ENCODE data around the gene DLL4.
"Not testable (repeated sequence)": the region's sequence is repeated elsewhere in the genome, so short reads cannot be mapped to it uniquely, and the experiment has no call there.

DLL4 gene

DNA sequence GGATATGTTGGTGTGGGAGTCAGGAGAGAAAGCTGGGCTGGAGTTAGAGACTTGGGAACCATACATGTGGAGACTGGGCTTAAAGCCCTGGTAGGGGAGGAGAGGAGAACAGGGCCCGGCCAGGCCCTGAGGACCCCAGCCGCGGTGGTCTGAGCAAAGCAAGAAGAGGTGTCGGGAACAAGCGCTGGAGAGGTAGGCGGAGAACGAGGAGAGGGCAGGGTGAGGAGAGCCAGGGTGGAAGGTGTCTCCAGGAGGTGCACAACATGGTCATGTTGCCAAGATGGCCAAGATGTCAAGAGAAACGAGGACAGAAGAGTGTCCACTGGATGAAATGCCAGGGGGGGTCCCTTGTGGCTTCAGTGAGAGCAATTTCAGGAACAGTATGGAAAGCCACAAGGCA lies 29.6 kb downstream of the DLL4 start:
- no peak for DNase-seq (ENCODE audit: low read depth)

DNA sequence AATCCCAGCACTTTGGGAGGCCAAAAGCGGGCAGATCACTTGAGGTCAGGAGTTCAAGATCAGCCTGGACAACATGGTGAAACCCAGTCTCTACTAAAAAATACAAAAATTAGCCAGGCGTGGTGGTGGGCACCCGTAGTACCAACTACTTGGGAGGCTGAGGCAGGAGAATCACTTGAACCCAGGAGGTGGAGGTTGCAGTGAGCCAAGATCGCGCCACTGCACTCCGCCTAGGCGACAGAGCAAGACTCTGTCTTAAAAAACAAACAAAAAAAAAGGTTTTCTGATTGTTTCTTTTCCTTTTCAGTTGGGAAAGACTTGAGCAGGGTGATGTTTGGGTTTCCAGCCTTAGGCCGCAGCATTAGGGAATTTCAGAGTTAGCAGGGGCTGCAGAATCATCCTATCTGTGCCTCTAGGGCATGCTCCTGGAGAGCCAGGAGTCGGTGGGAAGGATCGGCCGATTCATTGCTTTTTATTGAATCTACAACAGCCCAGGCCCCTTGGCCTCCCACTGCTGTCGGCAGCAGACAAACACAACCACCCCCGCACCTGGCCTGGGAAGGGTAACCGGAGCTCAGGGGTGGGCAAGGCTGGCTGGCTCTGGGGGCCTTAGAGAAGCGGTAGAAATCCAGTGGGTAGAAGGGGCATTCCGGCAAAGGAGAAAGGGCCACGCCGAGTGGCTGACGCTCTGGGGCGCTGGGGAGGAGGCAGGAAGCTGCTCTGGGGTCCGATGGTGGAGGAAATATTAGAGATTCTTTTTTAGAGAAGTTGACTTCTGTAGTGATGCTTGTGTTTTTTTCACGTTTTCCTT lies 30.4 kb downstream of the DLL4 start:
- no peak for DNase-seq (ENCODE audit: low read depth)

DNA sequence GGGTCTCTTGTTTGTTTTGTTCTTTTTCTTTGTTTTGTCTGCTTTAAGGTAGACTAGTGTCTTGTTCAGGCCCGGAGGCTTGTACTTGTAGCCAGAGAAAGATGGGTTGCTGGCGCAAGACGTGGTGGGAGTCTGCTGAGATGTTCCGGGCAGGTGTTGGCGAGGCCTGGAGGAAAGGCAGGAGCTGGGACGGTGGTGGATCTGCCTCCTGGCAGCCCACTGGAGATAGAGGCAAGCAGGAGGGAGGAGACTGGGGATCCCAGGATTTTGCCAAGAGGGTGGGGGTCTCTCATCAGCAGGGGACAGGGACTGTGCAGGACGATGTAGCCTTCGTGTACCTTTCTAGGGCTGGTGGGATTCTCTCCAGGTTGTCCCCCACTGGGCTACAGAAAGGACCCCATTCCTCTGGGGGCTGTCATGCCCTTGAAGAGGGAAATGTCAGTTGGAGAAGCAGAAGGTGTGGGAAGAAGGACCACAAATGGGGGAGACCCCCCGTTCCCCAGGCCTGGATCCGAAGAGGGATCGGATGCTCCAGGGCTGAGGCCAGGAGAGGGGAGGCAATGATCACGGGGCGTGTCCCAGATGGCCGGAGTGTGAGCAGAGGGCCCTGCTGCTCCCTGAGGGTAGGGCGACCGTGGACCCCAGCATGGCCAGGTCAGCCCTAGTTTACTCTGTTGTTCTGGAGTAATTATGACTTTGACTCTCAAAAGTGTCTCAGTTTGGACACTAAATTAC lies 31.2 kb downstream of the DLL4 start:
- DNase-seq (ENCODE audit: low read depth), result no peak

DNA sequence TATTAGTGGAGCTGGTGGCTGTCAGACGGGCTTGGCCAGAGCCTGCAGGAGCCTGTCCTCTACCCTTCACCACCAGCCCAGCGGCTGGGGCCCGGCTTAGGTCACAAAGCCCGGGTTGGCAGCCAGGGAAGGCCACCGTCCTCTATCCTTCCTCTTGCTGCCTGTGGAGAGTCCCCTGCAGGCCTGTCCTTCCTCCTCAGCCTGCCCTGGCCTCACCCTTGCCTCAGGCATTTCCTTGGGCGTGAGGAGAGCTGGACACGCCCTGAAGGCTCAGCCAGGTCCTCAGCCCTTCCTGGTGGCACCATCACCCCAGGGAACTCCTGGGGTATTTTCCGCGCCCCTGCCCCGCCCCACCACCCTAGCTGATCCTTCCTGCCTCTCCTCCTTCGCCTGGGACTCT lies 31.8 kb downstream of the DLL4 start:
- DNase-seq (ENCODE audit: low read depth), result no peak

DNA sequence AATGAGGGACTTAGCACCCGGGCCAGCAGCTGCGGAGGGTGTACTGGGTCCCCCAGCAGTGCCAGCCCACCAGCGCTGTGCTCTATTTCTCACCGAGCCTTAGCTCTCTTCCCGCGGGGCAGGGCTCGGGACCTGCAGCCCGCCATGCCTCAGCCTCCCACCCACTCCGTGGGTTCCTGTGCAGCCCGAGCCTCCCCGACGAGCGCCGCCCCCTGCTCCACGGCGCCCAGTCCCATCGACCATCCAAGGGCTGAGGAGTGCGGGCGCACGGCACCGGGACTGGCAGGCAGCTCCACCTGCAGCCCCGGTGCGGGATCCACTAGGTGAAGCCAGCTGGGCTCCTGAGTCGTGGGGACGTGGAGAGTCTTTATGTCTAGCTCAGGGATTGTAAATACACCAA lies 32.6 kb downstream of the DLL4 start:
- DNase-seq (ENCODE audit: low read depth), result not testable (repeated sequence)

DNA sequence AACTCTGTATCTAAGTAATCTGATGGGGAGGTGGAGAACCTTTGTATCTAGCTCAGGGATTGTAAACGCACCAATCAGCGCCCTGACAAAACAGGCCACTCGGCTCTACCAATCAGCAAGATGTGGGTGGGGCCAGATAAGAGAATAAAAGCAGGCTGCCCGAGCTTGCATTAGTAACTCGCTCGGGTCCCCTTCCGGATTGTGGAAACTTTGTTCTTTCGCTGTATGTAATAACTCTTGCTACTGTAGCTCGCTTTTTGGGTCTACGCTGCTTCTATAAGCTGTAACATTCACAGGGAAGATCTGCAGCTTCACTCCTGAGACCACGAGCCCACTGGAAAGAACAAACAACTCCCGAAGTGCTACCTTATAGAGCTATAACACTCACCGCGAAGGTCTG lies 33.2 kb downstream of the DLL4 start:
- DNase-seq (ENCODE audit: low read depth), result not testable (repeated sequence)

DNA sequence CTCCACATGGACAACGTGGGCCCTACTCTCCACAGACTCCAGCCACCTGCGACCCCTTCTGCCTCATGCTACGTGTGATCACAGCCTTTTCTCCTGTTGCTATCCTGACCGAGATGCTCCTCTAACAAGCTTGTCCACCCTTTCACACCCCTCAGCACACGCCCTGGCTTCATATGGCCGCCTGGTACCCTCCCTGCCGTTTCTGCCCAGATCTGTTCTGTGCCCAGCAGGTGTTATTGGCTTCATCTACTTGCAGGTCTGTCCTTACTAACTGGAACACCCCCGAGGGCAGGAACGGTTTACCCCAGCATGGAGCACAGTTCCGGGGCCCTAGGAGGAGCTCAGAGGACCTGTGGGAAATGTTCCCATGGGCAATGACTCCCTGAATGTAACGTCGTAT lies 34.1 kb downstream of the DLL4 start:
- DNase-seq (ENCODE audit: low read depth), result no peak

DNA sequence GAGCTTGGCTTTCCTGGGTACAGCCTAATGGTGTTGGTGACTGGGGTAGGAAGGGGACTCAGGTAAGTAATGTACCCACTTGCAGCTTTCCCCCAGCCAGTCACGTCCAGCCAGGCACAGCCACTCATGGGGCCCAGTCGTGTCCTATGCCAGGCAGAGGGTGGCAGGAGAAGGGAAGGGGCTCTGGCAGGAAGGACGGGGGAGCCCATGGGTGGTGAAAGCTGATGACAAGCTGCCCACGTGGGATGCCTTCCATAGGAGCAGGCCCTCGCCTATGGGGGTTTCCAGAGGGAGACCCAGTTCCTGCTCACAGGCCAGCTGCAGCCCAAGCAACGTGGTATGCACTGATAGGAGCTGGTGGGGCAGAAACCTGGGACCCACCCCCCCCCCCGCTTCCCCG lies 34.9 kb downstream of the DLL4 start:
- no peak for DNase-seq (ENCODE audit: low read depth)

DNA sequence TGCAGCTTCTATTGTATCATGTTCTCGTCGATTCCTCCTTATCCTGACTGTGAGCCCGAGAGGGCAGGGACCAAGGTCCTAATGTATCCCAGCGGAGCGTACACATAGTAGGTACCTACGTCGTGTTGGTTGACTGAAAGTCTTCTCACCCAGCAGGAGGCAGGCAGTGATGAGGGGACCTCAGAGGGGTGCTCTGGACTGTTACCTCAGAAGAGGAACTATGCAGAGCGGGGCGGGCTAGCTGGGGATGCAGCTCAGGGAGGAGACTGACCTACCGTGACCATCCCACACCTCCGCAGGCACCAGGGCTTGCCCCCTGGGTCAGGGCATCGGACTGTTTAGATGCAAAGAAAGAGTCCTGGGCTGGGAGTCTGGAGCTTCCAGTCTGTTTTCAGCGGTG lies 35.5 kb downstream of the DLL4 start:
- DNase-seq (ENCODE audit: low read depth), result no peak

DNA sequence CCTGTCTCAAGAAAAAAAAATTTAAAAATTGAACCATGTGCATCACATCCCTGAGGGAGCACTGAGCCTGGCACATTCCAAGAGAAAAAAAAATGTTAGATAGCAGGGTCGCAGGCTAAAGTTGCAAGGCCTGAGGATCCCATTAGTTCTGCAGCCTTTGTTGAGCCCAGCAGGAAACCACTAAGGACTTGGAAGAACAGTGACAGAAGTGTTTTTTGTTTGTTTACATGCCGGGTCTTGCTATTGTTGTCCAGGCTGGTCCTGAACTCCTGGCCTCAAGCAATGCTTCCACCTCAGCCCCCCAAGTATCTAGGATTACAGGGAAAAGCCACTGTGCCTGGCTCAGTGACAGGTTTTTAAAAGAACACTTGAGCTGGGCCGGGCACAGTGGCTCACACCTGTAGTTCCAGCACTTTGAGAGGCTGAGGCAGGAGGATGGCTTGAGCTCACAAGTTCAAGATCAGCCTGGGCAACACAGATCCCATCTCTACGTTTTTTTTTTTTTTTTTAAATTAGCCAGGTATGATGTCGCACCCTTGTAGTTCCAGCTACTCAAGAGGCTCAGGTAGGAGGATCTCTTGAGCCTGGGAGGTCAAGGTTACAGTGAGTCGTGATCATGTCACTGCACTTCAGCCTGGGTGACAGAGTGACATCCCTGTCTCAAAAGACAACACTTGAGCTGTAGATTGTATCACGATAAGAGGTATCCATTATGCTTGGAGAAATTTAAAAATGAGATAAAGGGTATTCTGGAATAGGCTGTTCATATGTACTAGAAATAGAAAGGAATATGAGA lies 39.3 kb downstream of the DLL4 start:
- DNase-seq (ENCODE audit: low read depth), result no peak

DNA sequence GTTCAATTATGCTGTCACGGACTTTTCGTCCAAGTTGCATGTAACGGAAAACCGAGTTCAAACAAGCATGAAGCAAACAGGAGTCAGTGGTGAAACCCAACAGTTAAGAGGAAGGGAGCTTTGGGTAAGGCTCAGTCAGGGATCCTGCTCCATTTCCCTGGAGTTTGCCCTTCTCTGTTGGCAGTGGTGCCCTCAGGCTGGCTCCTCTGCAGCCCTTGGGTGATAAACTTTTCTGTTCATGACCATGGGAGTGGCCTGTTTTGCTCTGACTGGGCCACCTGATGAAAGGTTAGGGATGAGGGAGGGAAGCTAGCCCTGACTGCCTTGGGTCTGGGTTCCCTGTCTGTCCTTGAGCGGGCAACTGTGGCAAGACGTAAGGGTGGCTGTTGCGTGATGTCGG lies 40.2 kb downstream of the DLL4 start:
- no peak for DNase-seq (ENCODE audit: low read depth)

DNA sequence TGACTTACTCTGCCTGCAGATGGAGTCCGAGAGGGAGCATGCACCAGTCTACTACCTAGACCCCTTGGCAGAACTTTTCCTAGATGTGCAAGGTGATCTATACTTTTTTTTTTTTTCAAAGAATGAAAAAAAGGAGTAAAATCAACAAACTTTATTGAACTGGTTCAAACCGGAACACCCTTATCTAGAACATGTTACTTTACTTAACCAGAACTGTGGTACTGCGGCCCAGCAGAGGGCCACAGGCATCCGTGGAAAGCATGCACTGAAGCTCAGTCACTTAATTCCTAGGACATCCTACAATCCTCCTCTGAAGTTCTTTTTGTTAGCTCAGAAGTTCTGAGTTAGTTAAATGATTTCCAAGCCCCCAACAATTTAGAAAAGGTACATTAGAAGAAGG lies 45.7 kb downstream of the DLL4 start:
- DNase-seq (ENCODE audit: low read depth), result no peak

DNA sequence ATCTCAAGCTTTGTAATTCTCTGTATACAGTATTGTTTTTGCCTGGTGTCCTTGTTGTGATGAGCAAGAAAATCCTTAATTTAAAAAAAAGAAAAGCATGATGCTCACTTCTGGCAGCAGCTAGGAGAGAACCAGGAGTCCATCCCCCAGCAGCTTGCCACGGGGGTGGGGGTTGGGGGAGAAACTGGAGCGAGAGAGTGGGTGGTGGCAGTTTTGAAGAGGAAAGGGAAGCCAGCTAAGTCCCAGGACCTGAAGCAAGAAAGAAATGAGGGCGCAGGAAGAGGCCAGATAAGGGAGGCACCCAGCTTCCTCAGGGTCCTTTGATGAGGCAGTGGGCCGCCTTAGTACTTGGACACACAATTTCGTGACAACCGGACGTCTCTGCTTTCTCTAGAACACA lies 47.7 kb downstream of the DLL4 start:
- no peak for DNase-seq (ENCODE audit: low read depth)

DNA sequence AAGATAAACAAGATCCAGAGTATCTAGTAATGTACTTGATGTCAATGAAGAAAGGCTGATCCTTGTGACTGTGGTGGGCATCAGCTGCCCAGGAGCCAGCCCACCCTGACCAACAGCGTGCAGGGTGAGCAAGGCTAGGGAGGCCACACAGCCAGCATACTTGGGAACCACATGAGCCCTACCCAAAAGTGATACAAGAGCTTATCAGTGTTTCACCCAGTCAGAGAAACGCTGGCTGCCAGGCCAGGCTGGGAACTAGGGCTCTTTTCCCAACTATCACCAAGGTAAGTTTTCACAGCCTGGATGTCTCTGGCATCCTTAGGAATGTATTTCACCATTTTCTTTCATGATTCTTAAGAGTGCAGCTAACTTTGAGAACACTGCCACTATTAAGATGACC lies 49.0 kb downstream of the DLL4 start:
- no peak for DNase-seq (ENCODE audit: low read depth)

DNA sequence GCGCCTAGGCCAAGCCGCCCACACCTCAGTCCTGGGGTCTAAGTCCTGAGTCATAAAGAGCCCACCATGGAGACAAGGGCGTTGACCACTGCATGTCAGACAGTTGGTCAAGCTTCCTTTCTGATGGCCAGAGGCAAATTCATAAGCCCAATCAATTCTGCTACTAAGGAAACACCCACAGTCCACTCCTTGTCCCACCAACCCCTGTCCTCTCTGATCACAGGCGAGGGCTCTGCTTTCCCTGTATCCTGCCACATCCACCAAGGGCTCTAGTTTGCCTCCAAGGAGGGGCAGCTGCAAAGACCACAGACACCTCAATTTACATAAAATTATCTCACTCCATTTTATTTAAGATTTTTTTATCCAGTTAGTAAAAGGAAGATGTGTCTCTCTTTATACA lies 49.4 kb downstream of the DLL4 start:
- DNase-seq (ENCODE audit: low read depth), result no peak

DNA sequence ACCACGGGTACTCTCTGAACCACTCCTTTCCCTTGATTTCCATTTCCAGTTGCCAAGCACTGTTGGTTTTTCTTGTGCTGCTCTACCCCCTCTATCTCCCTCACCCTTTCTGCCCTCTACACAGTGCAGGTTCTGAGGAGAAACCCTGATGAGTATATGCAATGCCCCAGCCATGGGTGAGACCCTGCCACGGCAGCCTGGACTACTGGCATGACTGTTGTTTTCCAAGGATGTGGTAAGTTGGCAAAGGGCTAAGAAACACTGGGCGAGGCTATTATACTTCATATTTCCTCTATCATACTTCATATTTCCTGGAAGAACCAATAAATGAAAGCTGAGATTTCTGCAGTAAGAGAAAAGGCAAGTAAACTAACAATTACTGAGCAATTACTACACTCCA lies 52.0 kb downstream of the DLL4 start:
- DNase-seq (ENCODE audit: low read depth), result no peak

DNA sequence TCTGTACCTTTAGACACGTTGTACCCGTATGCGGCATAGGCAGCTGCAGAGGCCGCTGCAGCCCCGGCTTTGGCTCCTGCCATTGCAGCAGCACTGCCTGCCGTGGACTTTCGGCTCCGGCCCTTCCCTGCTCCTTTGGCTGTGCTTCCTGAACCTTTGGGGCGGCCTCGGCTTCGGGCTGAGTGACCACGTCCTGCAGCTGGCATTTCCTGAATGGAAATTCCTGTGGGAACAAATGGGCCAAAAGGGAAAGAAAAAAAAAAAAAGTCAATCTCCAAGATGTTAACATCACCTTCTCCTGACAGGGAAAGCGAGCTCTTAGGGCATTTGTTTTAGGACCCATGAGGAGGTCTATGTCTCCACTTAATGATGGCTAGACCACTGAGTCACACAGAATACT lies 53.7 kb downstream of the DLL4 start:
- DNase-seq (ENCODE audit: low read depth), result peak; percentile 44

DNA sequence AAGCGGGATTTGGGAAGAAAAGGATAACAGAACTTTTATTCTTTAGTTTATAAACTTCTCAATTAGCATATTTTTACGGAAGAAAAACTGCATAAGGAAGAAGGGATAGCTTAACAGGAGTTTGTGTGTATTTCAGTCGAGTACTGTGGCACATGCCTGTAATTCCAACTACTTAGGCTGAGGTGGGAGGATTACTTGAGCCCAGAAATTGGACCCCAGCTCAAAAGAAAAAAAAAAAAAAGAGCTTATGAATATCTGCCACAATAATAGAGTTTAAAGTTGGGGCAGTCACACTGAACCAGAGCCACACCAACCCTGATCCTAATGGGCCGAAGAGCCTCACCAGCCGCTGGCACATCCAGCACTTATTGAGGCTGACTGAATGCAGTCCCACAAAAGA lies 55.3 kb downstream of the DLL4 start:
- no peak for DNase-seq (ENCODE audit: low read depth)

DNA sequence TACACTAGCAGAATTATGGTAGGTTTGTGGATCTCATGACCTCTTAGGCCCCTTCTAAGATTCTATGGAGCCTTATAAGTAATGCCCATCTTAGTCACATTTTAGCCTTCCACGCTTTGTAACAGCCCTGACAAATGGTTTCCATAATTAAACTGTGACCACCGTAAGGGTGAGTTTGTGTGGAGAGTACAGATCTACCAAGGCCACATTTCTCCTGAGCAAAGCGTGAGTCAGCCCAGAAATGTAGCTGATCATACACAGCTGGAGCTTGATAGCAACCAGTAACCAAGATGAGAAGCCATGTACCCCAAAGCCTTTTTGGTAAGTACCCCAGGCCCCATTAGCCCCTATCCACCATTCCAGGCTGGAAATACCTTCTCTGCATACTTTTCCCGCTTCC lies 55.8 kb downstream of the DLL4 start:
- DNase-seq (ENCODE audit: low read depth), result peak; percentile 85

DNA sequence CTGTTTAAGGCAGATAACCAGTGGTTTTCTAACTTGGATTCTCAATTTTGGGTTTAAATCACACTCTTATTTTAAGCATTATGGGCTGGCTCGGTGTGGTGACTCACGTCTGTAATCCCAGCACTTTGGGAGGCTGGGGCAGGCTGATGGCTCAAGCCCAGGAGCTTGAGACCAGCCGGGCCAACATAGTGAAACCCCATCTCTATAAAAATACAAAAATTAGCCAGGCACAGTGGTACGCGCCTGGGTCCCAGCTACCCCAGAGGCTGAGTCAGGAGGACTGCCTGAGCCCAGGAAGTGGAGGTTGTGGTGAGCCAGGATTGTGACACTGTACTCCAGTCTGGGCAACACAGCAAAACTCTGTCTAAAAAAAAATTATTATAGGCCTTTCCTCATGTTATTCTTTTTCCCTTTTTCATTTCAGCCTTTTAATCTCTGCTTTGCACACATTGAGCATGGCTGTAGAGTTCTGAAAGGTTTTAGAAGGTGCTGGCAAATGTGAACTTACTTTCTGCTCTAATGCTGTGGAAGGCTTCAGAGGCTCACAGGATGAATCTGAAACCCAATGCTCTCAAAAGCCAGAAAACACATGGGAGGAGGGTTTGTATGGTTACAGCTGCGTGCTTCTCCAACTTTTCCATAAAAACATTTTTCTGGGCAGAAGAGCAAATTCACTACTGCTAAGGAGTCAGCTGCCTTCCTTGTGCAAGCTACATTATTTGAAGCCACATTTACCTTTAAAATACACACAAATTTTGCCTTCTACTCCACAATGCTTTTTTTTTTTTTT lies 56.6 kb downstream of the DLL4 start:
- DNase-seq (ENCODE audit: low read depth), result no peak

DNA sequence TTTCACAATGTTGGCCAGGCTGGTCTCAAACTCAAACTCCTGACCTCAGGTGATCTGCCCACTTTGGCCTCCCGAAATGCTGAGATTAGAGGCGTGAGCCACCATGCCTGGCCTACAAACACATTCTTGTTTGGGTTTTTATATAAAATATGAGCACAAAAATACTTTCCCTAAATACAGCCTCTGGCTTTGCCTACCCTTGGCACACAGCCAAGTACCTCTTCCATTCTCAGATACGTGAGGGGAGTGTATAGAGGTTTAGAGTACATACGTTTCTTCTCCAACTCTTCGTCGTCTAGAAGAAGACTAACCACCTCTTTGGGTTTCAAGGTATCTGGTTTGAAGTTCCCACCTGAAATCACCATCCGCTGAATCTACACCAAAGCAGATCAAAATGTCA lies 57.7 kb downstream of the DLL4 start:
- no peak for DNase-seq (ENCODE audit: low read depth)

DNA sequence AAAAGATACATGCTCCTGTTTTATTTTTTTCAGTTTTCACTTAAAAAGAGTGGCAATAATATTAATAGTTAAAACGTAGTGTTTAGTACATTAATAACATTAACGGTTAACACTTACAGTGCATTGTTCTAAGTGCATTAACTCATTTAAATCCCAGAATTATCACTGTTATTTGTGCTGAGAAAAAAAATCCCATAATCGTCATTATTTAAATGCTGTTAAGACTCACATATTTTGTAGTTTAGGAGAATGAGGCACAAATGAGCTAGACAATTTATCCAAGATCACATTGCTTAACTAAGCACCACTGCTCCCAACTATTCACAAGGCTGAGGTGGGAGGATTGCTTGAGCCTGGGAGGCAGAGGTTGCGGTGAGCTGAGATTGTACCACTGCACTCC lies 59.0 kb downstream of the DLL4 start:
- DNase-seq (ENCODE audit: low read depth), result no peak

Measured in non-pigmented ciliary epithelial cell (primary cell).